Hematopoietic multipotent progenitor cell treated with erythropoietin and hydrocortisone succinate and interleukin-3 and kit ligand, for 17 days (in vitro differentiated cells): Measurements from ENCODE around the gene CACNB4.
A peak's percentile ranks its signal among the peaks of the same experiment; 100 is the strongest.

ENCODE experiments used
- DNase-seq: peaks from one replicate; pipeline ENCODE4 v3.0.0-alpha.2; 2015; ENCODE audit warnings: low spot score

The CACNB4 gene

GRCh38 chr2:151853070-151853758 is 245.6 kb downstream of the CACNB4 start:
- DNase-seq, result no peak

GRCh38 chr2:151852260-151853069 is 246.4 kb downstream of the CACNB4 start:
- no peak for DNase-seq

GRCh38 chr2:151851761-151852160 is 247.1 kb downstream of the CACNB4 start:
- DNase-seq, result no peak

GRCh38 chr2:151849413-151850010 is 249.3 kb downstream of the CACNB4 start:
- DNase-seq, result no peak

DNA sequence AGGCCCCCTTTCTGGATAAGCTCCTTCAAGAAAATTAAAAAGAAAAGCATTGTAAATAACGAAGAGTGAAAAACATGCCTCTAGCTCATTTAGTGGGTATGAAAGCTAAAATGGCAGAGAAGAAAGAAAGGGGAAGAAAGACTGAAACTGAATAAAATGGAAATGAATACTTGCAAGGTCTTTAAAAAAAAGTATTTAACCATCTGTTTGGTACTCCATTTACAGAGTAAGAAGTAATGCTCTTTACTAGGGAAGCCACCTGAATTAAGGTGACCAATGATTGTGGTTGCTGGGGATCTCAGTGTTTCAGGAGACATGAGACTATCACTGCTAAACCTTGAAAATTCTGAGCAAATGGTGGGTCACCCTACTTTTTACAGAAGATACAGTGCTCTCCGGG is 253.0 kb downstream of the CACNB4 start:
- DNase-seq, result no peak

- DNase-seq, result no peak
Observed at GRCh38 chr2:151845481-151845880, 253.4 kb downstream of the CACNB4 start.

DNA sequence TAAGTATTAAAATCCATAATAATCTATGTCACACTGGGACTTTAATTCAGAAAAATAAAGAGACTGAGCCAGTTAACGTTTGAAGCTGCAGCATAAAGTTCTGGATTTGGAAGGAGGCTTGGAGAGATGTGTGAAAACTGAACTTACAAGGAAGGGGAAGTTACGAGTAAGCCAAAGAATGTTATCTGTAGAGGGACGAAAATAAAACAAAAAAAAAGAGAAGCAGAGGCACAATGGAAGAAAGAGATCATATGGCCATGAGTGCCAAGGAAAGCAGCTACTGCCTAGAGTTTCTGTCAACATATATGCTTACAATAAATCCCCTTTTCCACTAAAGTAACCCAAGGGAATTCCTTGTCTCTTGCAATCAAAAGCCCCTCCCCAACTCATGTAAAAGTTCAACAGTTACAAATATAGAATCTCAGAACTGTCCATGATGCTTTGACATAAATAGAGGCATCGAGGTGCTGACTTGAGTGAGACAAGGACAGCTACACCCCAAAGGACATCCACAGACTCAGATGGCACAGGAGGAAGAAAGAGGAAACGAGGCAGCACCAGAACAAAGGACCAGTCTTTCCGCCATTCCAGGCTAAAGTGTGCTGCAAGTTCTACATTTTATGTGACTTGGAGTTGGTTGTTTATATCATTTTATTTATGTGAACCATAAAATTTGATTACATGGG is 254.5 kb downstream of the CACNB4 start:
- DNase-seq, result no peak

DNA sequence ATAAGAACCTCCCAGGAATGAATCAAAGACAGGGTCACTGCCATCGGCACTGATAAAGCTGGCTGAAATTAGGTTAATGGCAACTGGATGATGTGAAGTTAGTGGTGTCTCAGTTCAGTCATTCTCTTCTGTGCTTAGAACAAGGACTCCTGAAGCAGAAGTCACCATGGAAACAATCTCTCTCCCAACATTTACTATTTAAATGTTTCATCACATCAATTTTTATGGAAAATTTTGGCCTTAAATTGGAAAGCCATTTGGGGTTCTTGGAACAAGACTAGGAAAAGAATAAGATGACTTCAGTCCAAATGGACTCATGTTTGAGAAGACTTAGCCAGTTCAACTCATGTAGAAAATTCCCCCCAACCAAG is 255.2 kb downstream of the CACNB4 start:
- DNase-seq, result no peak

DNA sequence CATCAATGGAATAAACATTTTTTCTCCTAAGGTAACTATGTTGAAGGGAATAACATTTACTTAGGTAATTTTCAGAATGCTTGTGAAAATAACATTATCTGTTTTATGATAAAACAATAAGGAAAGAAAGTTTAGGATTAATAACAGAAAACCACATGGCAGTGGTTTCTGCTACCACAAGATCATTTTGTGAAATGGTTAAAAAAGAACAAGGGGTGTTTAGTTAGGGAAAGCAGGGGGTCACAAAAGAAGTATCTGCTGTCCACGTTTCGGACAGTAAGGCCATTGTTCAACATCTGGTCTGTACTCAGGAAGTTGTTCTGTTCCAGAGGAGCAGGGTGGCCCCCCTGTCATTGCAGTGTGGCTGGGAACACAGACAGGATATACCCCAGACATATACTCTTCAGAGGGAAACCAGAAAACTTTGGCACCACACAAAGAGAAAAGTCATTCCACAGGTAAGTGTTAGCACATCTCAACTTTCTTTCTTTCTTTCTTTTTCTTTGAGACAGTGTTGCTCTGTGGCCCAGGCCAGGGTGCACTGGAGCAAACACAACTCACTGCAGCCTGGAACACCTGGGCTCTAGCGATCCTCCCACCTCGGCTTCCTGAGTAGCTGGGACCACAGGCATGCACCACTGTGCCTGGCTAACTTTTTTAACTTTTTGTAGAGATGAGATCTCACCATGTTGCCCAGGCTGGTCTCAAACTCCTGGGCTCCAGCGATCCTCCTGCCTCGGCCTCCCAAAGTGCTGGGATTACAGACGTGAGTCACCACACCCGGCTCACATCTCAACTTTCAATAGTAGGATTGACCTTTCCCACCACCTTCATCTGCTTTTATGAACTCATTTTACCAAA is 255.8 kb downstream of the CACNB4 start:
- DNase-seq, result no peak

- no peak for DNase-seq
Observed at GRCh38 chr2:151841047-151841424, 257.8 kb downstream of the CACNB4 start.

DNA sequence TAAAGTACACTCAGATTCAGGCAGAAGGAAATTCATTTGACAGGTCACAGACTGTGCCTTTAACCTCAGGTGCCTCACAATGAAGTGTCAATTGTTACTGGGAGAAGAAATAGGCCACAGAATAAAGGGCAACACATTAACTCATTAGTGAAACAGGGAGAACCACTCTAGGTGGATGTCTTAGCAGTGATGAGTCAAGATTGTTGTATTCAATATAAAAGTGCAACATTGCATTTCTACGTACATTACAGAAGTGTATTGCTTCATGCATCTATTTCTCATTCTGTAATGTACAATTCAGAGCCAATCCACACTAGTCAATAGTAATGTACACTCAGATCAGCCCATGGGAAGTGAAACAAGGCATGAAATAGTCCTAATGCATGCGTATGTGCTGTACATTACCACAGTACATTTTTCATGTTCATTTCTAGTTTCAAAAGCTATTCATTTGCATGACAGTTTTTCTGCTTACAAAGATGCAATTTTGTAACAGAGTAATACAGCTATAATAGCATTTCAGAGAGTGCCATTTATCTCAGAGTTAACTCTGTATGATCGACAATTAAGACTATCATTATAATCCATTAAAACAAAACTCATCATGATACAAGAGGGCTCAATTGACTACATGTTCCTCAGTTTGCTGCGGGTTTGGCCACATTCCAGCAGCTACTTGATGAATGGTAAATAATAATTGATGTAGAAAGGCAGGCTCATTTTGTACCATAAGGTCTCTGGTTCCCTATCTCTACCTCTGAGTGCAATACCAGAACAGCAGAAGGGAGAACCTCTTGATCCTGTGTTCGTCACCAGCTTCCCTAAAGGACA is 258.4 kb downstream of the CACNB4 start:
- DNase-seq, result no peak

GRCh38 chr2:151837926-151838325 is 260.9 kb downstream of the CACNB4 start:
- no peak for DNase-seq

DNA sequence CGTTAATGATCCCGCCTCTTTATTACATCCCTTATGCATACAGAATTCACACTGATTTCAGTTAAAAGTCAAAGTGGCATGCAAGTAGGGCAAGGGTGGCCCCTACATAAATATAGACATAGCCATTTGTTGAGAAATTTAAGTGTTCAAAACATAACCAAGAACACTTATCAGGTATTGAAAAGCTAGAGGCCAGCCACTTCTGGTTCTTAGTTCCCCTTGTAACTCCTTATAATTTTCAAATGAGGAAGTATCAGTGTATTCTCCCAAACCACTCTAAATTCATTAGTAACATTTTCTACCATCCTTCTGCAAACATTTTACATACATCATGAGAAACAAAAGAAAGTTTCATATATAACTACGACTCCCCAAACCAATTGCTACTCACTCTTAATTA is 264.9 kb downstream of the CACNB4 start:
- DNase-seq, result no peak

DNA sequence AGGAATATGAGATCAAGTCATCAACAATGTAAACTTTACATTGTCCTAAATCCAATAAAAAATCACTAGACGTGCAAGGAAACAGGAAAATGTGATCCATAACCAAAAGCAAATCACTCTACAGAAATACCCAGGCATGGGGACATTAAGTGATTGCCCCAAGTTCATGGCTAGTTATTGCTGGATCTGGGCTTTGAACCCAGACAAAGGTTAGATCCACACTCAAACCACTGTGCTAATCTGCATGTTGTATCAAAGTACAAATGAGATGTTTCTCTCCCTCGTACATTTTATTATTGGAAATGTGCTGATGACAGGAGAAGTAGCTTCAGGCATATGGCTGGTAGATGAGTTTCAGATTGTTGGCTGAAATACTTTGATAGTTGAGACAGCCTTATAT is 267.9 kb downstream of the CACNB4 start:
- no peak for DNase-seq

DNA sequence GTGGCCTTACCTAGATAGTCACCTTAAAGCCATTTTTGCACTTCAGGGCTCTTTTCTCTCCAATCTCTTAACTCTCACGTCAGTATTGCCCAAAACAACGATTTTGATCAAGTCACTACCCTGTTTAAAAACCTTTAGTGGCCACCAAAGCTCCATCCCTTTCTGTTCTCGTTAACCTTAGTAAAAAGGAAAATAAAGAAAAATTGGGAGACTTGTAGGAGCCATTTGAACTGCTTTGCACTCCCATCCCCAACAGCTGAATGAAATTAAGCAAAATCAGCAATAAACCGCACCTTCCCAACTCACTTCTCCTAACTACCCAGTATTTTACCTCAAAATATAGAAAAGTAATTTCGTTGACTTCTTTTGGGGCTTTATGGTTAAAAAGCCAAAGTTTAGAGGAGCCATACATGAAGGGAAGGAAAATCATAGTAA is 269.9 kb downstream of the CACNB4 start:
- no peak for DNase-seq

- DNase-seq, result peak; percentile 95
Observed at GRCh38 chr2:151828143-151828889, 270.5 kb downstream of the CACNB4 start, which contains the start of gene ARL5A. ARL5A (minus strand) TSS chr2:151828421; CDS start chr2:151828176, 245 bp downstream.

- peak; percentile 31 for DNase-seq
Observed at GRCh38 chr2:151827564-151828142, 271.2 kb downstream of the CACNB4 start.

DNA sequence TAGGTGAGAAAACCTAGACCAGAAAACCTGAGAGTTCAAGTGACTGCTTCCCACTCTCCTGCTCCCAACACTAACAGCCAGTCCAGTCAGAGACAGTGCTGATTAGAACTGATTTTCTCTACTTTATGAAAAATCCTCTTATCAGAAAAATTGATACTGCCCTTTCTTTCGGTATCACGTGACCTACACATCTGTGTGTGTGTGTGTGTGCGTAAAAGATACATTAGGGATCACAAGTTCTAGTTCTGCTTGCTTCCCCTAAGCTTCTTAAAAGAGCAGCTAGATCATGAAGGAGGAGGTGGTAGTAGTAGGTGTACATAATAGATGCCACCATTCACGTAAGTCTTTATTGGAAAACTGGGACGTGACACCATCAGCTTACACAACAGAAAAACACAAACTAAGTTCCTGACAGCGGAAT is 272.1 kb downstream of the CACNB4 start:
- peak; percentile 44 for DNase-seq

DNA sequence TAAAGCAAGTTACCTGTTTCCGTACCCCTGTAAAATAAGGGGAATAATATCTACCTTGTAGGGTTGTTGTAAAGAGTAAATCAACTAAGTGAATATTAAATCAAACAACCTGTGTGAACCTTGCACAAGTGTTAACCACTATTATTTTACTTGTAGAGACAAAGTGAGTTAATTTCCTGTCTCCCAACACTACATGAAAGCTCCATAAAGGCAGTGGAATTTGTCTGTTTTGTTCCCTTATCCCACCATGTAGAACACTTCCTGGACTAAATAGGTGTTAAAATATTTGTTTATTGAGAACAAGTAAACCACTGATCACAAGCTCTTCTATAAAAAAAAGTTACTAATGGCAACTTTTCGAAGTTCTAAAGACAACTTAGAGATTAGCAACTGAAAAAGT is 274.0 kb downstream of the CACNB4 start:
- no peak for DNase-seq
